ENCODE data around the gene MAML3.

MAML3 gene

GRCh38 chr4:139768896-139769295 is 385.1 kb downstream of the MAML3 start:
- no peak for DNase-seq

- no peak for DNase-seq
Measured at GRCh38 chr4:139768366-139768765, 385.6 kb downstream of the MAML3 start.

- no peak for DNase-seq
Measured at GRCh38 chr4:139767585-139767984, 386.4 kb downstream of the MAML3 start.

- DNase-seq, result no peak
Measured at GRCh38 chr4:139767168-139767567, 386.8 kb downstream of the MAML3 start.

GRCh38 chr4:139764686-139765310 is 389.2 kb downstream of the MAML3 start:
- DNase-seq, result no peak

GRCh38 chr4:139764182-139764581 is 389.8 kb downstream of the MAML3 start:
- no peak for DNase-seq

- DNase-seq, result no peak
Measured at GRCh38 chr4:139763672-139764071, 390.3 kb downstream of the MAML3 start.

- no peak for DNase-seq
Measured at GRCh38 chr4:139763205-139763604, 390.8 kb downstream of the MAML3 start.

- no peak for DNase-seq
Measured at GRCh38 chr4:139762720-139763119, 391.3 kb downstream of the MAML3 start.

- no peak for DNase-seq
Measured at GRCh38 chr4:139761461-139761860, 392.5 kb downstream of the MAML3 start.

- DNase-seq, result no peak
Measured at GRCh38 chr4:139760567-139760966, 393.4 kb downstream of the MAML3 start.

GRCh38 chr4:139759097-139759496 is 394.9 kb downstream of the MAML3 start:
- no peak for DNase-seq

- no peak for DNase-seq
Measured at GRCh38 chr4:139756391-139757180, 397.4 kb downstream of the MAML3 start.

GRCh38 chr4:139754938-139755337 is 399.0 kb downstream of the MAML3 start:
- no peak for DNase-seq

GRCh38 chr4:139753686-139754085 is 400.3 kb downstream of the MAML3 start:
- no peak for DNase-seq

GRCh38 chr4:139749835-139750498 is 404.0 kb downstream of the MAML3 start:
- DNase-seq, result no peak

GRCh38 chr4:139749338-139749737 is 404.6 kb downstream of the MAML3 start:
- no peak for DNase-seq

- DNase-seq, result no peak
Measured at GRCh38 chr4:139746431-139747171, 407.4 kb downstream of the MAML3 start.

GRCh38 chr4:139745111-139745639 is 408.8 kb downstream of the MAML3 start:
- DNase-seq, result no peak

- DNase-seq, result no peak
Measured at GRCh38 chr4:139744232-139744631, 409.8 kb downstream of the MAML3 start.

GRCh38 chr4:139743027-139743426 is 411.0 kb downstream of the MAML3 start:
- no peak for DNase-seq

- no peak for DNase-seq
Measured at GRCh38 chr4:139740531-139741041, 413.4 kb downstream of the MAML3 start.

- no peak for DNase-seq
Measured at GRCh38 chr4:139740121-139740520, 413.9 kb downstream of the MAML3 start.

Measured in activated CD8-positive, alpha-beta memory T cell treated with anti-CD3 and anti-CD28 coated beads for 24 hours (primary cell).